ENCODE results near the gene RTP3. TPM values are rescaled to one million over a fixed set of nuclear protein-coding genes. Genes with fewer than 3 reads are reported as not detected.

The RTP3 gene
- not detected in 2 replicates for total RNA-seq (ENCODE audit: low replicate concordance)

GRCh38 chr3:46497556-46498265, at the start of gene RTP3:
Gene RTP3 (plus strand): TSS chr3:46497976. CDS start chr3:46498063, 87 bp downstream.

GRCh38 chr3:46464326-46465195, 33.2 kb upstream of the RTP3 start, which contains the start of gene LTF:
Gene LTF (minus strand): TSS chr3:46464905. CDS start chr3:46464867, 38 bp downstream.

Other genes starting within 250 kb of the RTP3 start
- gene CCR2, start 143.9 kb upstream of the RTP3 start, total RNA-seq (ENCODE audit: low replicate concordance) = under 0.01 TPM in 1 of 2 replicates, not detected in the other
- not detected in 2 replicates for gene CCR5, start 127.0 kb upstream of the RTP3 start, total RNA-seq (ENCODE audit: low replicate concordance)
- gene CCRL2, start 90.7 kb upstream of the RTP3 start, total RNA-seq (ENCODE audit: low replicate concordance) = 0.12 TPM in 1 of 2 replicates, not detected in the other
- gene LTF, start 33.1 kb upstream of the RTP3 start, total RNA-seq (ENCODE audit: low replicate concordance) = not detected in 2 replicates
- gene LRRC2, start 68.3 kb downstream of the RTP3 start, total RNA-seq (ENCODE audit: low replicate concordance) = 2.0 and 4.7 TPM in 2 replicates
- not detected in 2 replicates for gene FAM240A, start 114.5 kb downstream of the RTP3 start, total RNA-seq (ENCODE audit: low replicate concordance)
- gene ALS2CL, start 195.7 kb downstream of the RTP3 start, total RNA-seq (ENCODE audit: low replicate concordance) = 0.94 and 1.9 TPM in 2 replicates
- gene TMIE, start 203.4 kb downstream of the RTP3 start, total RNA-seq (ENCODE audit: low replicate concordance) = not detected in 2 replicates
- gene PRSS50, start 219.9 kb downstream of the RTP3 start, total RNA-seq (ENCODE audit: low replicate concordance) = not detected in 2 replicates

All from smooth muscle cell of the coronary artery (primary cell).